GM23248 (cell line): Measurements from ENCODE around the gene EPN2.

Experiments used
- EZH2 ChIP-seq: fragments of 200-600 bp; sonication (generic); IDR thresholded peaks from 2 replicates; pipeline ENCODE4 v1.6.1; 2018; ENCODE audit warnings: antibody characterized with exemption, mild to moderate bottlenecking; ENCODE audit not compliant: insufficient read depth, poor library complexity, severe bottlenecking
- EZH2phosphoT487 ChIP-seq: fragments of 200-600 bp; sonication (generic); IDR thresholded peaks from 2 replicates; pipeline ENCODE4 v1.6.1; 2018; ENCODE audit warnings: antibody characterized with exemption, moderate library complexity, mild to moderate bottlenecking, low read depth; ENCODE audit not compliant: insufficient read depth

- TF ChIP-seq EZH2phosphoT487 (no peak), EZH2 (no peak)
Observed at GRCh38 chr17:19375732-19376131, 138.6 kb downstream of the EPN2 start.
